HG02798 (cell line): ENCODE results near the gene DHRS11.

ENCODE experiments used
- ATAC-seq: cut with Tn5 transposase; IDR thresholded peaks from one replicate; pipeline ENCODE4 v1.9.1; 2021; ENCODE audit warnings: mild to moderate bottlenecking; ENCODE audit not compliant: unreplicated experiment, poor library complexity

Gene DHRS11

DNA sequence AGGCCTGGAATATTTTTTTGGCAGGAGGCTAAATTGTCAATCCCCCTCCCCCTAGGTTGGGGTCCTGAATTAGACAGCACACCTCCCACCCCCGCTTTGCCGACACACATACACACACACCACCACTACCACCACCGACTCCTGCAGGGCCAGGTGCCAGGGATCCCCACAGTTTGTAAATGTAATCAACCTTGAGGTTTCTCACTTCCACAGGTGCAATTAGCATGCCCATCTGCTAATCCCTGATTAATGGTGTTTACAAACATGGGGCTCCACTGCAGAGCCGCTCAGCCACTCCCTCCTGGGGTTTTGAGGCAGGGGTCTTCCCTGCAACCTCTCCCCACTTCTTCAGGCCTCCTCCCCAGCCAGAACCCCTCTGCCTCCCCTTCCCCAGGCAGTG is 21.5 kb downstream of the DHRS11 start:
- no peak for ATAC-seq

DNA sequence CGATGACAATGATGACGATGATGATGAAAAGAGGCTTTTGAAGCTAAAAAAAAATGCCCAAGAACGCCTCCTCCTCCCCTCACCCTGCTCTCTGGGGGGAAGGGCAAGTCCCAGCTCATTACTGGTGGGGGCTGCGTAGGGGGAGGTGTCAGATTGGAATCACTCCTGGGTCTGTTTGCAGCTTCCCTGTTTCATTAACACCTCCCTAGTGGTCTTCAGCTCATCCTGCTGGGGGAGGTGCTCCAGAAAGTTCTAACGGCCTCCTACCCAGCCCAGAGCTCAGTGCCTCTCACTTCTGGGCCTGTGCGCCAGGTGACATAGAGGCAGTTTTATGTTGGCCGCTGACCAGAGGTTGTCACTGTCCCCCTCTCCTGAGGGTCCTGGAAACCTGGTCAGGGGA is 22.4 kb downstream of the DHRS11 start:
- no peak for ATAC-seq

DNA sequence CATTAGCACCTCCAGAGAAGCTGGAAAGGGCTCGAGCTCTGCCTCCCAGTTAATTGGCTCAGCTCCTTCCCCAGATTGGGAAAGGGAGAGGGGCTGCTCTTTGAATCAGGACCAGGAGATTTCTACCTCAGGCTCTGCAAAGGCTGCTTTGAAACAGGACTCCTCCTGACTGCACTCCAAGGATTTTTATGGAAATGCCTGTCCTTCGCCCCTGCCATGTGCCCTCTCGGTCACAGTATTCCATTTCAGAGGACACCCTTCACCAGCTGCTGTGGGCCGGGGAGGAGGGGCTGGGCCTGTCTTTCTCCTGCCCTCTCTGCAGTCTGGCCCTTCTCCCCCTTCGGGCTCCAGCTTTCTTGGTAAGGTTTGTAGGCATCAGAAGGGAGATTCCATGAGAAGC is 23.3 kb downstream of the DHRS11 start:
- ATAC-seq: no peak

DNA sequence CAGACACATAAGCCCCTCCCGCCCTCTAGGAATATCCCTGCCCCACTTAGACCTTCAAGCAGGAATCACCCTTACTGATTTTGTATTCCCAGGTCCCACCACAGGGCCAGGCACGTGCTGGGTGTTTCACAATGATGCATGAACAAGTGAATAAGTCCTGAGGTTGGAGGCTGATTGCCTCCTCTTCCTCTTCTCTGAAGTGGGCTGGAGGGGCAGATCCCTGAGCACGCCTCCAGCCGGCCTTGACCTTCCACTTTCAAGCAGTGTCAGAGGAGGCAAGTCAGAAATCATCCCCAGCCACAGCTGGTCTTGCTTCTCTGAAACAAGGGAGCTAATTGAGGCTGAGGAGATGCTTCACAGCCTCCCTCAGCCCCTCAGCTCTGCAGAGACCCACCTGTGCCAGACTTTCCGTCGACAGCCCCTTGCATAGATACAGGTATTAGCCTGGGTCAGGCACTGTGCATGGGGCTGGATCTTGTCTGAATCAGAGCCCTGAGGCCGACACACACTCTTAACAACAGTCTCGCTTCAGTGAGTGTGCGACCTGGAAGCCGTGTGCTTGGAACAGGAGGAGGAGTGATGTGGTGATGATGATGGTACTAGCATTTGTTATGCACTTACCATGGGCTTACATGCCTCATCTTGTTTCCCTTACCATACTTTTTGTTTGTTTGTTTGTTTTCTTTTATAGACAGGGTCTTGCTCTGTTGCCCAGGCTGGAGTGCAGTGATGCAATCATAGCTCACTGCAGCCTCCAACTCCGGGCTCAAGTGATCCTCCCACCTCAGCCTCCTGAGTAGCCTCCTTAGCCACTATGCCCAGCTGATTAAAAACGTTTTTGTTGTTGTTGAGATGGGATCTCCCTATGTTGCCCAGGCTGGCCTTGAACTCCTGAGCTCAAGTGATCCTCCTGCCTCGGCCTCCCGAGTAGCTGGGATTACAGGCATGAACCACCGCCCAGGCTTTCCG is 24.7 kb downstream of the DHRS11 start:
- no peak for ATAC-seq

DNA sequence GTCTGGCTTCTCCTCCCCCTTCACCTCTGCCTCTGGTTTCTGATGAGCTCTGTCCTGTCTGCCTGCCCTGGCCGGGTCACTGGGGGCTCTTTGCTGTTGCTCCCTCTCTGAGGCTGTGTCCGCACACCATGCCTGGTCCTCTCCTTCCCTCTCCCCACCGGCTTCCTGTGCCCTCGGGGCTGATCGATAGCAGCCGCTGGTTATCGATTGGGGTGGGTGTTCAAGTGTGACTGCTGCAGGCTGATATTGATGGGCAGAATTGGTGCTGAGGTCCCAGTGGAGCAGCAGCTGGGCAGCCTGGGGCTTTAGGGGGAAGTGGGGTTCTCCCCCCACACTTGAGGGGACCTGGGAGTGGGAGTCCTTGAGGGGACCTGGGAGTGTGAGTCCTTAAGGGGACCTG is 26.1 kb downstream of the DHRS11 start:
- no peak for ATAC-seq

DNA sequence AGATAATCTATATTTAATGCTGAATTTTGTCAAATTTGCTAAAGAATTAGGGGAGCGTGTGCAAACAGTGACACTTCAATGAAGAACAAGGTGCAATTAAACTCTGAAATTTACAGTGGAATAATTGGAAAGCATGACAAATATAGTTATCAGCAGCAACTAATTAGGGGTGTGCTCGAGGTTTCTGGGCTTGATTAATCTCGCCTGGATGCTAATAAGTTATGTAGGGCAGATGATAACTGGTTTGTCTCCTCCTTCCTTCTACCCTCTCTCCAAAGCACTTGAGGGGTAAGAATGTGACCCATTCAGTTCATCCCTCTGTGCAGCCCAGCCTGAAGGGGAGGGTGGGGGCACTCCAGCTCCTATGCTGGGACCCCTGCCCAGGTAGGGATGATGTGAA is 31.6 kb downstream of the DHRS11 start:
- ATAC-seq: no peak

DNA sequence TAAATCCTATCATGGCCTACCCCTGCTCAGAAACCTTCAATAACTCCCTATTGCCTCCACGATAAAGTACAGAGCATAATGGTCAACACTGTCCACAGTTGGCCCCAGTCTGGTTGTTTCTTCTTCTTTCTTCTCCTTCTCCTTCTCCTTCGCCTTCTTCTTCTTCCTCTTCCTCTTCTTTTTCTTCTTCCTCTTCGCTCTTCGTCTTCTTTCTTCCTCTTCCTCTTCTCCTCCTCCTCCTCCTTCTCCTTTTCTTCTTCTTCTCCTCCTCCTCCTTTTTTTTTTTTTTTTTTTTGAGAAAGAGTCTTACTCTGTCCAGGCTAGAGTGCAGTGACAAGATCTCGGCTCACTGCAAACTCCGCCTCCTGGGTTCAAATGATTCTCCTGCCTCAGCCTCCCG is 33.5 kb downstream of the DHRS11 start:
- ATAC-seq: no peak

DNA sequence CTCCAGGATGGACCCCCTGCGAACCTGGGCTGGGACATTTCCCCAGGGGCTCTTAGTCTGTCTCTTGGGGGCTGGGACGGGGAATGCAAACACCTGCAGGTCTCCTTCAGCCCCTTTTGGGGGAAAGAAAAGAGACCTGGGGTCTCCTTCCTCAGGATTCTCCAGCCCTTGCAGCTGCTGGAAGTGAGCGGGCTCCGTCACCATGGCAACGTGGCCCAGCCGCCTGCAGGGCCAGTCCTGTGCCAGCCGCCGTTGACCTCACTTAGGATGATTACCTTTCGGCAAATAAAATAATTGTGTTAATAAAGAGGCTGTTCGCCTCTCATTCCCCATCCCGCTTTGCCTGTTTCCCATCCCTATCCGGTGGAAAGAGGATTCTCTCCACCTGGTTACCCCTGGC is 35.4 kb downstream of the DHRS11 start:
- no peak for ATAC-seq

DNA sequence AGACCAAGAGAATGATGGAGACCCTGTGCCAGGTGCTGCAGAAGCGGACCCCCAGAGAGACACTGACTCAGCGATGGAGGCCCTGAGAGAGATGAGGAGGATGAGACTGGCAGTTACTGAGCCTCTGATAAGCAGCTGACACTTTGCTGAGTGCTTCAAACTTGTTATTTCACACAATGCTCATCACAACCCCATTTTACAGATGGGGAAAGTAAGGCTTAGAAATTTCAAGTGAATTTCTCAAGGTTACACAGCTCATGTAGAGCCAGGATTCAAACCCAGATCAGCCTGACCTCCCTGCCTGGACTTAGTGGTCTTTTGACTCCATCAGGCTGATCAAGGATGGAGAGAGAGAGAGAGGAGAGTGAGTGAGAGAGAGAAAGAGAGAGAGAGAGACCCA is 36.9 kb downstream of the DHRS11 start:
- ATAC-seq: no peak

DNA sequence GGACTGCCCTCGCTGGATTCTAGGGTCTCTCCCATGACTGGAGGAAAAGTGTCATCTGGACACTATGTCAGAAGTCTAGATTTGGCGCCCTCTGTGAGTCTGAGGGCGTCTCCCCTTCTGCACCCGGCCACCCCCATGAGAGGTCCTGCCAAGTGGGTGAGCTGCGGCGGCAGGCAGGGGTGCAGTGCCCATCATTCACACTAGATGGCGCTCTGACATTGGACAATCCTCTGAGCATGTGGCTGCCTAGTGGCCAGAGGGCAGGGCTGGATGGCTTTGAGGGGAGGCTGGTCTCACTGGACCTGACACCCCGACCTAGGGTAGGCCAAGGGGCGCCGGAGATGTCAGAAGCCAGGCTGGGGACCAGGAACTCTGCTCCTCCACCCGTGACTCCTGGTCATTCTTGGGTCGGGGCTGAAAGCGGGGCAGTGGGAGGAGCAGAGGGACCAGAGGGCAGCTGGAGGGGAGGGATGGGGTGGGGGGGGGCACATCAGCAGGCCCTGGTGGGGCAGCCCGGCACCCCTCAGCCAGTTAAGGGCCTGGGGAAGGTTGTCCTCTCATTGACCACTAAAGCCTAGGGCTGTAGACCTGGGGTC is 37.7 kb downstream of the DHRS11 start:
- no peak for ATAC-seq

DNA sequence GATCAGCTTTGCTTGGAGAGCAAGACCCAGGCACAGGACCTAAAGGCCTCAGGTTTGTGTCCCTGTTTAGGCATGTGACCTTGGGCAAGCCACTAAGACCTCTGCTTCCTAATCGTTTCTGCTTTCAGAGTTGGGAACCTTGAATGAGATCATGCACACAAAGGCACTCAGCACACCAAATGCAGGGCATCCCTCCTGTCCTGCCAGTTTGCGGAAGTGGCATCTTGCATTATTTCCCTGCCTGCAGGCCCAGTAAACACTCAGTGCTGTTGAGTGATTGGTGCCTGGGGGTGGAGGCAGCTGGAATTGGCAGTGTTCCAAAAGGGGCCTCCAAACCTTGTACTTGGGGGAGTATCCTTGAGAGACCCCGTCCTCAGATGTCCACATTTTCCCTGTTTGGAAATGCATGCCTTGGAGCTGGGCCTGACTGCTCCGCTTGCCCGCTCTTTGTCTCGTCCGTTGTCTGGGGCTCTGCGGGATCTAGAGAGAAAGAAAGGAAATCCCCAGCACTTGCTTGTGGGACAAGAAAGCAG is 38.4 kb downstream of the DHRS11 start:
- no peak for ATAC-seq

DNA sequence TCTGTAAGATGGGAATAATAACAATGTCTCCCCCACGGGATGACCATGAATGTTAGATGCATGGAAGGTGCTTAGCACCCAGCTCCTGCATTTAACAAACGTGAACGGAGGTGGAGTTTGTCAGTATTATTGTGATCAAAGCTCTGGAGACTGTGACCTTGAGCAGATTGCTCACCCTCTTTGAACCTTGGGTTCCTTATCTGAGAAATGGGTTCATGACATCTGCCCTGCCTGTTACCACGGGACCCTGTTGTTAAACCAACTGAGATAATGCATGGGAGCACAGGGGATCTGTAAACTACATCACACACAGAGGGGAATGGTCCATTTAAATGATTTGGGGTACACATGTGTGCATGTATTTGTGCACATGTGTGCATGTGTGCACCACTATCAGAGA is 39.3 kb downstream of the DHRS11 start:
- no peak for ATAC-seq

DNA sequence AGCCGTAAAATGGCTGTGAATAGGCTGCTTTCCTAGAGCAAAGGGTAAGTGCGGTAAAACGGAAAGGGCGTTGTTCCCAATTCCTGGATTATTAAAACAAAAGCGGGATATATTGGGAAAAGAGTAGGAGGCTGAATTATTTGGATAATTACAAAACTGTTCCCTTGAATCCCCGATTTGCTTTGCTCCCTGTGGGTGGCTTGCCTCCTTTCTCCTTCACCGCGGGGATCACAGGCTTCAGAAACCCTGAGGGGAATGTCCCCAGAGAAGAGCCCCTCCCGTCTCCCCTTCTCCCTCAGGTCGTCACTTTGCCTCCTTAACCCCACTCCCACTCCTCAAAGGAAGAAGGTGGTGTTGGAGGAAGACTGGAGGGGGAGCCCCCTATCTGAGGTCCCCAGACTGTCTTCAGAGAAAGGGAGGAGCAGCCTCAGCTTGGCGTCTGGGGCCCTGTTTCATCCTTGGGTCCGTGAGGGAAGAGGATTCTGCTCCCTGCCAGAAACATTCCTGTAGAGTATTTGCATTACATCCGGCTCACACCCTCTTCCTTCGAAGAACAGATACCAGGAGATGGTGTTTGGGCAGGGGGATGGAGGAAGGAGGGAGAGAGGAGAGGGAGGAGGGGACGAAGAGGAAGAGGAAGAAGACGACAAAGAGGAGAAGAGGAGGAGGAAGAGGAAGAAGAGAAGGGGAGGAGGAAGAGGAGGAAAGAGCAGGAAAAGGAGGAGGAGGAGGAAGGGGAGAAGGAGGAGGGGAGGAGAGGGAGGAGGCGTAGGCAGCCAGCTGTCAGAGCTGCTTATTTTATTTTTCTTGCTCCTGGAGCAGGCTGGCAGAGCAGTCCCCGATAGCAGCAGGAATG is 41.5 kb downstream of the DHRS11 start:
- ATAC-seq: no peak

DNA sequence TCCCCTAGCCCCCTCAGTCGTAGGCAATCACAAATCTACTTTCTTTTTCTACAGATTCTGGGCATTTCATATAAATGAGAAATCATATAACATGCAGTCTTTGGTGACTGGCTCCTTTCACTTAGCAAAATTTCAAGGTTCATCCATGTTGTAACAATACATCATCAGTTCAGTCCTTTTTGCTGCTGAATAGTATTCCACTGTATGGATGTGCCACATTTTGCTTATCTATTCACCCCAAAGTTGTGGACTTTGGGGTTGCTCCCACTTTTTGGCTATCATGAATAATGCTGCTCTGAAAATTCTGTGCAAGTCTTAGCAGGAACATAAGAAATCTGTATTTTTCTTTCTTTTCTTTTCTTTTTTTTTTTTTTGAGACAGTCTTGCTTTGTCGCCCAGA is 48.7 kb downstream of the DHRS11 start:
- ATAC-seq: no peak

DNA sequence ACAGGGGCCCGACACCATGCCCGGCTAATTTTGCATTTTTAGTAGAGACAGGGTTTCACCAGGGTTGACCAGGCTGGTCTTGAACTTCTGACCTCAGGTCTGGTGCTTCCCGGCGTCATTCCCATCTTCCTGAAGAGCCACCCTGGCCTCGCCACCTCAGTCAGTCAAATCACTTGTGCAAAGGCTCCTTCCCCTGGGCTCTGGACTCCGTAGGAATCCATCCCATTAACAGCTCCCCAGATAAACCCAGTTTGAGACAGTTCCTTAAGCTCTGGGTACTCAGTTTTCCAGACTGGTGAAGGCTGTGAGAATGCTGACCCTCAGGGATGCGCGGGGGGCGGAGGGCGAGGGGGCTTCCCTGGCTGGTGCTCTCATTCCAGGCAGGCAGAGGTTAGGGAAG is 49.2 kb downstream of the DHRS11 start:
- no peak for ATAC-seq

DNA sequence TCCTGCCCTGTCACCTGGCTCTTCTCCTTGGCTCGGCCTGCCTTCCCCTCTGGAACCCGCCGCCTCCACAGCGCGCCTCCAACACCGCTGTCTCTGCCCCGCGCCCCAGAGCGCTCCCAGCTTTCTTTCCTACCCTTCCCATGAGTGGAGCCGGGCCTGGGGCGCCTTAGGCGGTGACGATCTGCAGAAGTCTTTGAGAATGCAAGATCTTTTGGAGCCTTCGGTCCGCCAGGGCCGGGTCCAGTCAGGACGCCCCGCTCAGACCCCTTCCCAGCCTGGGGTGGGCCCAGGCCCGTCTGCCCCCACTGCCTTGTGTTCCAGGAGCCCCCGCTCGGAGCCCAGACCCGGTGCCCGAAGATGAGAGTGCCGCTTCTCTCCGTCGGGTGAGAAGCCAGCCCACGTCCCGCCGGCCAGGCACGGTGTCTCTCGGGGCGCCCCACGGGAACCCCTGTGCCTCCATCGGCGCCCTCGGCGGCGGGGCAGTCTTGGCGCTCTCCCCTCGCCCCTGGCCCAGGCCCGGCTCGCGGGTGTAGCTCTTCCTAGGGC is 49.7 kb downstream of the DHRS11 start:
- ATAC-seq: no peak

DNA sequence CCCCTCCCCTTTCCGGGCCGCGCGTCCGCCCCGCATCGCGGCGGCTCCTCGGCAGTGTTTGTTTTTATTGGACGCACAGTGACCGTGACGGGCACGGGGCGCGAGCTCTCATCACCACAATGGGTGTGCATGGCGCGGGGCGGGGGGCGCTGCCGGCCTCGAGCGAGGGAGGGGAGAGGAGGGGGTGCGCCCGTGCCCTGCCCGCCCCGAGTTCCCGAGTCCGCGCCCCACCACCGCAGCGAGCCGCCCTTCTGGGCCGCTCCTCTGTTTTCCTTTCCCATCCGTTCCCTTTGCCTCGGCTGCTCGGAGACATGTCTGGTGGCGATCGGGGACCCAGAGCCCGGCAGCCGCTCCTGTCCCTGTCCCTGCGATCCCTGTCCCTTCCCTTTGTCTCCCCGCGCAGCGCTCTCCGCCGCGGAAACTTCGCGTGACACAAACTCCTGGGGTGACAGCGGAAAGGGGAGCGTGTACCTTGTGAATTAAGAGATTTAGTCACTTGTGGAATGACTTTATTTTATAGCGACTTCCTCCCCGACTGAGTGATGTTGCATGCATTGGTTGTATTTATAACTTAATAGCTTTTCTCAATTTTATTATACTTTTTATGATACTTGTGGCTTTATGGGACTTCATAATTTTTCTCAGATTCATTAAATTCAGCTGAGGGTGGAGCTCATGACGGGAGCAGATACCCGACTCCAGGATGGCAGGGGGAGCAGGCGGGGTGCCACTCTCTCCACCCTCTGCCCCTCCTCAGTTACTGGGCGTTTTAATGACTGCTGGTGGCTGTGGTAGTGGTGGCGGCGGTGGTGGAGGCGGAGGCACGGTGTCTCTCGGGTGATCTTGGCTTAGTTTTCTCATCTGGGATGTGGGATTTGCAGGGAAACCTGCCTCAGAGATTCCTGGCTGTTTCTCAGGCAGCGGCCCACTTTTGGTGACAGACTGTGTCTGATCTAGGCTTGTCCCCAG is 50.5 kb downstream of the DHRS11 start:
- no peak for ATAC-seq

DNA sequence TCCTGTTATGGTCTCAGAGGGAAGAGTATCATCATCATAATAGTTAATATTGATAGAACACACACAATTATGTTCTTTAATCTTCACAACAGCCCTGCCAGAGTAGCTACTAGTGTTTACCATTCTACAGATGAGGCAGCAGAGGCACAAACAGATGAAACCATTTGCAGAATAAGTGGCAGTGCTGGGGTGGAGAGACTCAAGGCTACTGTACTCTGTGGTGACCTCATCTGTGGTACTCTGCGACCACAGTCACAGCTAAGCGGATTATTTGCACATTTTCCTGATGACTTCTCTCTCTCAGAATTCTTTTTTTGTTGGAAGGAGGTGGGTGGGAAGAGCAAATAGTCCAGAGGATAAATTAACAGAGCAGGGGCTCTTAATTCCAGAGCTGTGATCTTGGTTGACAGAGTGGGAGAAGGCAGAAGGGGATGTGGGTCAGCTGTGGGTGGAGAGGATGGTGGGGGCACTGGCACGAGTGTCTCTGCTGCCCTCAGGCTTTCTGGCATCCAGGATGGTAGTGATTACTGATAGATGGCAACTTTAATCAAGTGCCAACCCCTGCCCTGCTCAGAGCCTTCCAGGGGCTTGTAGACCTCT is 51.5 kb downstream of the DHRS11 start:
- ATAC-seq: no peak

DNA sequence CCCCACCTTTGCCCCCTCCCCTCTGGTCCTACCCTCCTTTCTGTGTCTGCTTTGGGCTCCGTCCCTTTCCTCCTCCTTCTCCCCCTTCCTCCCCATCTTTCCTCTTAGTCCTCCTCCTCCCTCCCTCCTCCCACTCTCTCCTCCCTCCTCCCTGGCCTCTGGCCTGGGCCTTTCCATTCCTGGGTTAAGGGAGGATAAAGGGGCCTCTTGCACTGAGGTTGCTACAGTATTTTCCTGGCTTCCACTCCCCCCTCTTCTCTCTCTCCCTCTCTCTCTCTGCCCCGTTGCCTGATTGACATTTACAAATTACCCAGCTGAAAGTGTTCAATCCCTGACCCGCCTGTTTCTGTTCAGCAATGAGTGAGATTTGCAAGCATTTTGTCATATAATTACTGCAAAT is 53.7 kb downstream of the DHRS11 start:
- ATAC-seq: no peak
